IgD-negative memory B cell (primary cell): ENCODE results near the gene TNC. TPM values are rescaled to one million over a fixed set of nuclear protein-coding genes. Genes with fewer than 3 reads are reported as not detected.

Source experiments
- H3K27ac Mint-ChIP-seq, 3 donors: one replicate each; pipeline ENCODE4 v1.8.0; 2020 to 2022; ENCODE audit warnings: mild to moderate bottlenecking in 3 of 3, mixed read lengths in 3 of 3, moderate library complexity in 1 of 3
- H3K27me3 Mint-ChIP-seq: one replicate; pipeline ENCODE4 v1.8.0; 2021; ENCODE audit warnings: mixed read lengths
- H3K36me3 Mint-ChIP-seq: one replicate; pipeline ENCODE4 v1.8.0; 2020; ENCODE audit warnings: mild to moderate bottlenecking, mixed read lengths
- H3K4me1 Mint-ChIP-seq, 3 donors: one replicate each; pipeline ENCODE4 v1.8.0; 2020 to 2022; ENCODE audit warnings: mixed read lengths in 3 of 3, mild to moderate bottlenecking in 1 of 3
- H3K4me3 Mint-ChIP-seq, 4 donors: one replicate each; pipeline ENCODE4 v1.8.0; 2020 to 2022; ENCODE audit warnings: mild to moderate bottlenecking in 4 of 4, mixed read lengths in 4 of 4, moderate library complexity in 3 of 4
- H3K9me3 Mint-ChIP-seq, 3 donors: one replicate each; pipeline ENCODE4 v1.8.0; 2020 to 2021; ENCODE audit warnings: mixed read lengths in 3 of 3, mild to moderate bottlenecking in 1 of 3
- polyA plus RNA-seq: library from polyadenylated mRNA; unstranded; fragments of 300-500 nt; fragmentation: Illumina TruSeq; gene quantifications from one replicate; pipeline ENCODE4 v1.2.3, GENCODE V29; 2021

Gene TNC
- polyA plus RNA-seq, 1 donor from 2014 or later: not detected

GRCh38 chr9:115063058-115063845, 54.7 kb downstream of the TNC start:
- Mint-ChIP-seq H3K27ac (no peak overlapping the region), H3K27me3 (peaks cover 10% of the 10 kb centered on the region), H3K4me3 (no peak overlapping the region), H3K36me3 (no peaks in the 10 kb centered on the region), H3K4me1 (no peaks in the 10 kb centered on the region), H3K9me3 (no peaks in the 10 kb centered on the region)

- Mint-ChIP-seq H3K9me3 (no peaks in the 10 kb centered on the region), H3K27me3 (peaks cover 19% of the 10 kb centered on the region), H3K36me3 (no peaks in the 10 kb centered on the region), H3K4me3 (no peak overlapping the region), H3K27ac (no peak overlapping the region), H3K4me1 (no peaks in the 10 kb centered on the region)
Observed at GRCh38 chr9:115058684-115059315, 59.2 kb downstream of the TNC start.

GRCh38 chr9:115058175-115058574, 59.8 kb downstream of the TNC start:
- Mint-ChIP-seq H3K4me3 (no peak overlapping the region), H3K27me3 (peaks cover 19% of the 10 kb centered on the region), H3K27ac (no peak overlapping the region), H3K4me1 (no peaks in the 10 kb centered on the region), H3K36me3 (no peaks in the 10 kb centered on the region), H3K9me3 (no peaks in the 10 kb centered on the region)

GRCh38 chr9:115057559-115057958, 60.4 kb downstream of the TNC start:
- Mint-ChIP-seq H3K36me3 (no peaks in the 10 kb centered on the region), H3K4me1 (no peaks in the 10 kb centered on the region), H3K9me3 (no peaks in the 10 kb centered on the region), H3K27me3 (peaks cover 19% of the 10 kb centered on the region), H3K4me3 (no peak overlapping the region), H3K27ac (no peak overlapping the region)

- Mint-ChIP-seq H3K27ac (no peak overlapping the region), H3K36me3 (peaks cover 1% of the 10 kb centered on the region), H3K9me3 (no peaks in the 10 kb centered on the region), H3K4me1 (no peaks in the 10 kb centered on the region), H3K4me3 (no peak overlapping the region), H3K27me3 (peaks cover 9% of the 10 kb centered on the region)
Observed at GRCh38 chr9:115050002-115050490, 67.9 kb downstream of the TNC start.

GRCh38 chr9:115046824-115047223, 71.1 kb downstream of the TNC start:
- Mint-ChIP-seq H3K27me3 (peaks cover 7% of the 10 kb centered on the region), H3K9me3 (peaks cover 0 to 2% (median 0%) of the 10 kb centered on the region in 3 donors), H3K4me3 (no peak overlapping the region), H3K4me1 (peaks cover 0 to 6% (median 0%) of the 10 kb centered on the region in 3 donors), H3K36me3 (peaks cover 1% of the 10 kb centered on the region), H3K27ac (no peak overlapping the region)

GRCh38 chr9:115046199-115046598, 71.8 kb downstream of the TNC start:
- peak overlapping the region in 1 of 3 donors; percentile 21 for H3K27ac Mint-ChIP-seq
- peaks cover 0 to 2% (median 0%) of the 10 kb centered on the region in 3 donors for H3K9me3 Mint-ChIP-seq
- H3K4me1 Mint-ChIP-seq: peaks cover 0 to 6% (median 0%) of the 10 kb centered on the region in 3 donors
- H3K4me3 Mint-ChIP-seq: no peak overlapping the region
- peaks cover 1% of the 10 kb centered on the region for H3K36me3 Mint-ChIP-seq
- peaks cover 9% of the 10 kb centered on the region for H3K27me3 Mint-ChIP-seq

- H3K4me3 Mint-ChIP-seq: no peak overlapping the region
- H3K27ac Mint-ChIP-seq: no peak overlapping the region
- H3K4me1 Mint-ChIP-seq: peaks cover 0 to 6% (median 0%) of the 10 kb centered on the region in 3 donors
- H3K36me3 Mint-ChIP-seq: peaks cover 1% of the 10 kb centered on the region
- peaks cover 0 to 2% (median 0%) of the 10 kb centered on the region in 3 donors for H3K9me3 Mint-ChIP-seq
- peaks cover 13% of the 10 kb centered on the region for H3K27me3 Mint-ChIP-seq
Observed at GRCh38 chr9:115043632-115044031, 74.3 kb downstream of the TNC start.

GRCh38 chr9:115042781-115043509, 75.0 kb downstream of the TNC start:
- Mint-ChIP-seq H3K36me3 (peaks cover 1% of the 10 kb centered on the region), H3K9me3 (peaks cover 0 to 2% (median 0%) of the 10 kb centered on the region in 3 donors), H3K4me3 (no peak overlapping the region), H3K27ac (peak overlapping the region in 1 of 3 donors; percentile 33), H3K27me3 (peaks cover 13% of the 10 kb centered on the region), H3K4me1 (peaks cover 0 to 6% (median 0%) of the 10 kb centered on the region in 3 donors)

- no peaks in the 10 kb centered on the region for H3K36me3 Mint-ChIP-seq
- H3K27ac Mint-ChIP-seq: no peak overlapping the region
- peaks cover 17% of the 10 kb centered on the region for H3K27me3 Mint-ChIP-seq
- H3K9me3 Mint-ChIP-seq: peaks cover 0 to 2% (median 0%) of the 10 kb centered on the region in 3 donors
- H3K4me1 Mint-ChIP-seq: peaks cover 6 to 13% (median 7%) of the 10 kb centered on the region in 3 donors
- no peak overlapping the region for H3K4me3 Mint-ChIP-seq
Observed at GRCh38 chr9:115039516-115040120, 78.3 kb downstream of the TNC start.

- peaks cover 0 to 2% (median 0%) of the 10 kb centered on the region in 3 donors for H3K9me3 Mint-ChIP-seq
- H3K27ac Mint-ChIP-seq: no peak overlapping the region
- peaks cover 6 to 10% (median 7%) of the 10 kb centered on the region in 3 donors for H3K4me1 Mint-ChIP-seq
- no peak overlapping the region for H3K4me3 Mint-ChIP-seq
- no peaks in the 10 kb centered on the region for H3K36me3 Mint-ChIP-seq
- H3K27me3 Mint-ChIP-seq: peaks cover 12% of the 10 kb centered on the region
Observed at GRCh38 chr9:115038178-115038577, 79.8 kb downstream of the TNC start.

GRCh38 chr9:115036691-115037090, 81.3 kb downstream of the TNC start:
- H3K4me1 Mint-ChIP-seq: peaks cover 6 to 7% (median 7%) of the 10 kb centered on the region in 3 donors
- H3K36me3 Mint-ChIP-seq: no peaks in the 10 kb centered on the region
- H3K27ac Mint-ChIP-seq: no peak overlapping the region
- no peaks in the 10 kb centered on the region for H3K9me3 Mint-ChIP-seq
- peaks cover 12% of the 10 kb centered on the region for H3K27me3 Mint-ChIP-seq
- H3K4me3 Mint-ChIP-seq: no peak overlapping the region

- H3K9me3 Mint-ChIP-seq: no peaks in the 10 kb centered on the region
- H3K27me3 Mint-ChIP-seq: peaks cover 10% of the 10 kb centered on the region
- H3K36me3 Mint-ChIP-seq: no peaks in the 10 kb centered on the region
- no peak overlapping the region for H3K27ac Mint-ChIP-seq
- H3K4me1 Mint-ChIP-seq: peaks cover 6 to 7% (median 7%) of the 10 kb centered on the region in 3 donors
- H3K4me3 Mint-ChIP-seq: no peak overlapping the region
Observed at GRCh38 chr9:115035841-115036612, 81.9 kb downstream of the TNC start.

GRCh38 chr9:115034801-115035200, 83.2 kb downstream of the TNC start:
- H3K4me3 Mint-ChIP-seq: no peak overlapping the region
- H3K9me3 Mint-ChIP-seq: no peaks in the 10 kb centered on the region
- peaks cover 6% of the 10 kb centered on the region for H3K27me3 Mint-ChIP-seq
- H3K36me3 Mint-ChIP-seq: no peaks in the 10 kb centered on the region
- H3K4me1 Mint-ChIP-seq: peaks cover 6 to 7% (median 7%) of the 10 kb centered on the region in 3 donors
- H3K27ac Mint-ChIP-seq: no peak overlapping the region
